Suprapubic skin (tissue), 4 donors: ENCODE data around the gene USP35. TPM values are rescaled to one million over a fixed set of nuclear protein-coding genes. Genes with fewer than 3 reads are reported as not detected.

ENCODE experiments used
- DNase-seq, 2 donors: peaks; one replicate each; pipeline ENCODE4 v3.0.0-alpha.2; 2019; ENCODE audit warnings: low spot score in 2 of 2
- H3K27ac ChIP-seq: fragments of 200-600 bp; sonication (generic); one replicate; pipeline ENCODE4 v1.5.1; 2019
- H3K27me3 ChIP-seq: fragments of 200-600 bp; sonication (generic); one replicate; pipeline ENCODE4 v1.5.1; 2019
- H3K36me3 ChIP-seq: fragments of 200-600 bp; sonication (generic); one replicate; pipeline ENCODE4 v1.5.1; 2019
- H3K4me1 ChIP-seq: fragments of 200-600 bp; sonication (generic); one replicate; pipeline ENCODE4 v1.5.1; 2019
- H3K4me3 ChIP-seq: fragments of 200-600 bp; sonication (generic); one replicate; pipeline ENCODE4 v1.5.1; 2019; ENCODE audit warnings: mild to moderate bottlenecking
- H3K9me3 ChIP-seq: fragments of 200-600 bp; sonication (generic); one replicate; pipeline ENCODE4 v1.5.1; 2019
- CTCF ChIP-seq, 2 donors: fragments of 200-600 bp in 1 of 2; fragments of 450-650 bp in 1 of 2; sonication (generic) in 1 of 2; IDR thresholded peaks; one replicate each; pipeline ENCODE4 v1.5.1; 2016 to 2019; ENCODE audit warnings: antibody characterized with exemption in 2 of 2, mild to moderate bottlenecking in 1 of 2, moderate library complexity in 1 of 2
- EP300 ChIP-seq: sonication (generic); formaldehyde crosslinking; IDR thresholded peaks from one replicate; pipeline ENCODE4 v1.6.1; 2017; ENCODE audit warnings: antibody characterized with exemption
- POLR2A ChIP-seq, 2 donors: fragments of 450-650 bp; IDR thresholded peaks; one replicate each; pipeline ENCODE4 v1.6.1; 2017; ENCODE audit warnings: antibody characterized with exemption in 2 of 2, mild to moderate bottlenecking in 2 of 2, moderate library complexity in 2 of 2
- POLR2AphosphoS5 ChIP-seq, 3 donors: sonication (generic); formaldehyde crosslinking; IDR thresholded peaks; one replicate each; pipeline ENCODE4 v1.6.1; 2017; ENCODE audit warnings: antibody characterized with exemption in 3 of 3
- WGBS: methylation state at CpG from one replicate; pipeline ENCODE4 v1.1.5; 2018; 5-methylcytosine and 5-hydroxymethylcytosine counted together
- total RNA-seq, 4 donors: library from RNA; depleted of rRNA; stranded (reverse); fragments of >200 nt; gene quantifications; one replicate each; pipeline ENCODE4 v1.1.0, GENCODE V29; 2016

USP35 gene
- total RNA-seq, 4 donors from 2014 or later = 2.3 to 9.6 (median 5.6) TPM

- 42% methylated on average over 3 of the region's 3 CpGs for WGBS
- Histone ChIP-seq H3K9me3 (no peaks in the 10 kb centered on the region), H3K36me3 (no peaks in the 10 kb centered on the region), H3K27ac (no peak overlapping the region), H3K4me3 (peak overlapping the region; percentile 66), H3K4me1 (peaks cover 31% of the 10 kb centered on the region), H3K27me3 (no peaks in the 10 kb centered on the region)
- no peak for TF ChIP-seq POLR2AphosphoS5 (IDR thresholded peaks at IDR 0.05)
- TF ChIP-seq POLR2A (IDR thresholded peaks at IDR 0.05) = no peak
- TF ChIP-seq EP300 = no peak
- no peak for TF ChIP-seq CTCF (IDR thresholded peaks at IDR 0.05)
- DNase-seq = peak; percentile 62 to 78
Measured at GRCh38 chr11:78189851-78190250, 1.1 kb downstream of the USP35 start.

GRCh38 chr11:78190374-78190773 is 1.7 kb downstream of the USP35 start:
- no peak for TF ChIP-seq CTCF (IDR thresholded peaks at IDR 0.05)
- Histone ChIP-seq H3K4me1 (peaks cover 31% of the 10 kb centered on the region), H3K36me3 (no peaks in the 10 kb centered on the region), H3K4me3 (no peak overlapping the region), H3K9me3 (no peaks in the 10 kb centered on the region), H3K27me3 (no peaks in the 10 kb centered on the region), H3K27ac (no peak overlapping the region)
- peak; percentile 40 to 42 for DNase-seq
- WGBS = 60% methylated on average over 3 of the region's 3 CpGs

GRCh38 chr11:78190871-78191538 is 2.3 kb downstream of the USP35 start:
- H3K27me3 ChIP-seq = no peaks in the 10 kb centered on the region
- peaks cover 31% of the 10 kb centered on the region for H3K4me1 ChIP-seq
- no peaks in the 10 kb centered on the region for H3K9me3 ChIP-seq
- no peak overlapping the region for H3K4me3 ChIP-seq
- no peak for TF ChIP-seq POLR2A (IDR thresholded peaks at IDR 0.05)
- no peak for TF ChIP-seq CTCF (IDR thresholded peaks at IDR 0.05)
- no peak for TF ChIP-seq EP300
- no peak for TF ChIP-seq POLR2AphosphoS5 (IDR thresholded peaks at IDR 0.05)
- H3K27ac ChIP-seq = no peak overlapping the region
- DNase-seq = peak; percentile 49 to 62
- no peaks in the 10 kb centered on the region for H3K36me3 ChIP-seq
- 93% methylated on average over 14 of the region's 14 CpGs for WGBS

DNA sequence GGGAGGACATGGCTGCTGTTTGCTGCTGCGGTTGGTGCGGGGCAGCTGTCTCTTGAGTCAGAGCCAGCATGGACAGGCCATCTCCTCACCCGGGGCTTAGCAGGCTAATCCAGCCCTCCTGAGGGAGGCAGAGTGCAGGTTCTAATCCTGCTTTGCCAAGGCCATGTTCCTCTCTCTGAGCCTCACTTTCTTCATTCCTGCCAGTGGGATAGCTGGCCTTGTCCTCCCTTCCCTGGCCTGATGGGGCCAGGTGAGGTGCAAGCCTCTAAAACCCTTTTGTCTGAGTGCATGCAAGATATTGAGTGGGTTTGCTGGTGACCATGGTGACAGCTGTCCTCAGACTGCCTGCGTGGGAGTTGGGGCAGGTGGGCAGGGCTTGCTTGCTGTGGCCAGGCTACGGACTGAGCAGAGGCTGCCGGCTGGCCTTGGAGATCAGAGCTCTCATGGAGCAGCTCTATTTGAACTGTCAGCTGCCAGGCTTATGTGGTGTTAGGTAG is 3.6 kb downstream of the USP35 start:
- no peak for TF ChIP-seq POLR2AphosphoS5 (IDR thresholded peaks at IDR 0.05)
- TF ChIP-seq EP300 = no peak
- TF ChIP-seq POLR2A (IDR thresholded peaks at IDR 0.05) = no peak
- TF ChIP-seq CTCF (IDR thresholded peaks at IDR 0.05) = no peak
- peak in 1 of 2 donors; percentile 49 for DNase-seq
- Histone ChIP-seq H3K36me3 (no peaks in the 10 kb centered on the region), H3K27ac (no peak overlapping the region), H3K27me3 (no peaks in the 10 kb centered on the region), H3K4me3 (no peak overlapping the region), H3K4me1 (peaks cover 28% of the 10 kb centered on the region), H3K9me3 (no peaks in the 10 kb centered on the region)
- 87% methylated on average over 5 of the region's 6 CpGs for WGBS

- H3K27me3 ChIP-seq = no peaks in the 10 kb centered on the region
- H3K36me3 ChIP-seq = no peaks in the 10 kb centered on the region
- DNase-seq = no peak
- H3K9me3 ChIP-seq = no peaks in the 10 kb centered on the region
- 79% methylated on average over 4 of the region's 4 CpGs for WGBS
- peaks cover 21% of the 10 kb centered on the region for H3K4me1 ChIP-seq
- no peak overlapping the region for H3K27ac ChIP-seq
- no peak overlapping the region for H3K4me3 ChIP-seq
- TF ChIP-seq POLR2AphosphoS5 (IDR thresholded peaks at IDR 0.05) (no peak), EP300 (no peak), POLR2A (IDR thresholded peaks at IDR 0.05) (no peak)
Measured at GRCh38 chr11:78192911-78193351, 4.2 kb downstream of the USP35 start.
